KMS-11 (cell line): ENCODE results near the gene ASPSCR1.

ENCODE experiments used
- H2AFZ ChIP-seq: fragments of 200-600 bp; sonication (generic); 2 replicates; pipeline ENCODE4 v1.6.1; 2016; ENCODE audit warnings: antibody characterized with exemption, mixed run types, low read depth
- H3K27ac ChIP-seq: fragments of 200-600 bp; sonication (generic); 2 replicates; pipeline ENCODE4 v1.6.1; 2016; ENCODE audit warnings: mild to moderate bottlenecking, mixed run types
- H3K27me3 ChIP-seq: fragments of 200-600 bp; sonication (generic); 2 replicates; pipeline ENCODE4 v1.6.1; 2017; ENCODE audit warnings: mild to moderate bottlenecking, low read depth, mixed run types, moderate library complexity; ENCODE audit not compliant: insufficient read depth
- H3K36me3 ChIP-seq: fragments of 200-600 bp; sonication (generic); 2 replicates; pipeline ENCODE4 v1.6.1; 2017; ENCODE audit warnings: mild to moderate bottlenecking, mixed run types; ENCODE audit not compliant: insufficient read depth
- H3K4me1 ChIP-seq: fragments of 200-600 bp; sonication (generic); 2 replicates; pipeline ENCODE4 v1.6.1; 2016; ENCODE audit warnings: mild to moderate bottlenecking, low read depth, mixed run types; ENCODE audit not compliant: poor library complexity, severe bottlenecking
- H3K4me2 ChIP-seq: fragments of 200-600 bp; sonication (generic); 2 replicates; pipeline ENCODE4 v1.7.0; 2016; ENCODE audit warnings: mild to moderate bottlenecking, mixed run types
- H3K4me3 ChIP-seq: fragments of 200-600 bp; sonication (generic); IDR thresholded peaks from 2 replicates; pipeline ENCODE4 v1.6.1; 2017; ENCODE audit warnings: low read depth, low read length, mixed read lengths; ENCODE audit not compliant: insufficient read depth
- H3K79me2 ChIP-seq: fragments of 200-600 bp; sonication (generic); 2 replicates; pipeline ENCODE4 v1.6.1; 2016; ENCODE audit warnings: low read depth, mixed run types; ENCODE audit not compliant: insufficient read depth
- H3K9ac ChIP-seq: fragments of 200-600 bp; sonication (generic); 2 replicates; pipeline ENCODE4 v1.6.1; 2016; ENCODE audit warnings: mild to moderate bottlenecking, mixed run types
- H4K20me1 ChIP-seq: fragments of 200-600 bp; sonication (generic); 2 replicates; pipeline ENCODE4 v1.6.1; 2016; ENCODE audit warnings: mild to moderate bottlenecking, mixed run types; ENCODE audit not compliant: insufficient read depth
- CTCF ChIP-seq: fragments of 200-600 bp; sonication (generic); conservative IDR thresholded peaks from 2 replicates; pipeline ENCODE4 v1.6.1; 2017; ENCODE audit warnings: low read depth, mild to moderate bottlenecking, antibody characterized with exemption, low read length, moderate library complexity, mixed read lengths

ASPSCR1 gene

GRCh38 chr17:81941484-81942166 lies 35.8 kb upstream of the ASPSCR1 start:
- H3K4me2 ChIP-seq = peak overlapping the region; percentile 68; the same call in 1 of the 2 replicates
- peak overlapping the region; percentile 48 for H2AFZ ChIP-seq
- no peak overlapping the region for H3K4me3 ChIP-seq

GRCh38 chr17:81942167-81942553 lies 35.3 kb upstream of the ASPSCR1 start:
- H3K9ac ChIP-seq = 0 out of 2 replicates have a peak overlapping the region, but pooled peaks have one; percentile 3
- peaks cover 18% of the 10 kb centered on the region for H3K4me1 ChIP-seq
- H3K4me2 ChIP-seq = peak overlapping the region; percentile 68; the same call in 1 of the 2 replicates
- peak overlapping the region; percentile 48 for H2AFZ ChIP-seq
- no peak overlapping the region for H3K4me3 ChIP-seq
- H3K27ac ChIP-seq = no peak overlapping the region
- H4K20me1 ChIP-seq = no peaks in the 10 kb centered on the region
- H3K36me3 ChIP-seq = no peaks in the 10 kb centered on the region
- peaks cover 10% of the 10 kb centered on the region; the same call in 1 of the 2 replicates for H3K27me3 ChIP-seq
- TF ChIP-seq CTCF = no peak
- no peaks in the 10 kb centered on the region for H3K79me2 ChIP-seq

More at GRCh38 chr17:81941484-81942166, 35.8 kb upstream of the ASPSCR1 start:
- Histone ChIP-seq H3K4me1 (peaks cover 18% of the 10 kb centered on the region), H3K36me3 (no peaks in the 10 kb centered on the region), H3K79me2 (peaks cover 3% of the 10 kb centered on the region; the same call in 1 of the 2 replicates), H3K9ac (0 out of 2 replicates have a peak overlapping the region, but pooled peaks have one; percentile 3), H3K27ac (no peak overlapping the region), H3K27me3 (peaks cover 10% of the 10 kb centered on the region; the same call in 1 of the 2 replicates), H4K20me1 (no peaks in the 10 kb centered on the region)
- TF ChIP-seq CTCF = no peak

GRCh38 chr17:81944858-81945257 lies 32.6 kb upstream of the ASPSCR1 start:
- Histone ChIP-seq H2AFZ (no peak overlapping the region), H3K4me1 (peaks cover 11% of the 10 kb centered on the region)
- TF ChIP-seq CTCF = no peak

GRCh38 chr17:81947189-81947588 lies 30.2 kb upstream of the ASPSCR1 start, which contains the start of gene MYADML2:
TSS of gene MYADML2 (minus strand) at chr17:81947233. CDS start at chr17:81941741, 5,492 bp downstream.
- H3K4me2 ChIP-seq = no peak within 1 kb of the TSS
- no peak for TF ChIP-seq CTCF
- H3K79me2 ChIP-seq = no peaks in the 10 kb centered on the region
- H3K36me3 ChIP-seq = no peaks in the 10 kb centered on the region
- H3K4me1 ChIP-seq = peaks cover 2% of the 10 kb centered on the region
- H2AFZ ChIP-seq = no peak within 1 kb of the TSS
- no peak within 1 kb of the TSS for H3K4me3 ChIP-seq
- H4K20me1 ChIP-seq = no peaks in the 10 kb centered on the region
- peaks cover 22% of the 10 kb centered on the region; the same call in 1 of the 2 replicates for H3K27me3 ChIP-seq
- H3K9ac ChIP-seq = no peak within 1 kb of the TSS
- H3K27ac ChIP-seq = no peak within 1 kb of the TSS

More at GRCh38 chr17:81944858-81945257, 32.6 kb upstream of the ASPSCR1 start:
- Histone ChIP-seq H3K4me2 (no peak overlapping the region), H3K4me3 (no peak overlapping the region), H3K79me2 (no peaks in the 10 kb centered on the region), H3K9ac (no peak overlapping the region), H3K36me3 (no peaks in the 10 kb centered on the region), H3K27ac (no peak overlapping the region), H4K20me1 (no peaks in the 10 kb centered on the region), H3K27me3 (peaks cover 10% of the 10 kb centered on the region; the same call in 1 of the 2 replicates)
